Measurements from ENCODE around the gene DFFB.
A peak's percentile ranks its signal among the peaks of the same experiment; 100 is the strongest.

DFFB gene

DNA sequence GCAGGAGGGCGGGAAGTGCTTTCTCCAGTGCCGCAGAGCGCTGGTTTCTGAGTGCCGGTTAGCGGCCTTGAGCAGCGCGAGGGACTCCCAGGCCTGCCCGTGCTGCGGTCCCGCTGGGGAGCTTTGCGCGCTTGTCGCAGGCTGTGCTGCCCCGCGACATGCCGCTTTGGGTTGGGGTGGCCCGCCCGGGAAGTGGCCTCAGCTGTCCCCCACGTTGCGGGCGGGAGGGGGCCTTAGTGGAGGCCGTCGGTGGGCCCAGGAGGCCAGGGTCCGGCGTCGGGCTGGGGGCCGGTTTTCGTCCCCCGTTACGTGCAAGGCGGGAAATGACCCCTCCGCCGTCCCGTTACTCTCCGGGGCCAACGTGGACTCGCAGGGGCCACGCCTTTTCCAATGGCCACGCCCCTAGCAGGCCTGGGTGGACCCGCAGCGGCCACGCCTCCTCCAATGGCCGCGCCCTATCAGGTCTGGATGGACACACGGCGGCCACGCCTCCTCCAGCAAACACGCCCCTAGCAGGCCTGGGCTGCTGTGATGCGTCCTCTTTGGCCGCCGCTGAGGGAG lies 43.8 kb downstream of the DFFB start:
- DNase-seq (ENCODE audit: low spot score in 2 of 2) (peak; percentile 85 to 88), ATAC-seq (ENCODE audit: low read depth) (peak; percentile 39)
- Mint-ChIP-seq H3K4me1 (peaks cover 12% of the 10 kb centered on the region), H3K4me3 (peak overlapping the region; percentile 96), H3K9me3 (peaks cover 3% of the 10 kb centered on the region), H3K27me3 (no peaks in the 10 kb centered on the region), H3K36me3 (peaks cover 15% of the 10 kb centered on the region), H3K27ac (peak overlapping the region; percentile 88)

DNA sequence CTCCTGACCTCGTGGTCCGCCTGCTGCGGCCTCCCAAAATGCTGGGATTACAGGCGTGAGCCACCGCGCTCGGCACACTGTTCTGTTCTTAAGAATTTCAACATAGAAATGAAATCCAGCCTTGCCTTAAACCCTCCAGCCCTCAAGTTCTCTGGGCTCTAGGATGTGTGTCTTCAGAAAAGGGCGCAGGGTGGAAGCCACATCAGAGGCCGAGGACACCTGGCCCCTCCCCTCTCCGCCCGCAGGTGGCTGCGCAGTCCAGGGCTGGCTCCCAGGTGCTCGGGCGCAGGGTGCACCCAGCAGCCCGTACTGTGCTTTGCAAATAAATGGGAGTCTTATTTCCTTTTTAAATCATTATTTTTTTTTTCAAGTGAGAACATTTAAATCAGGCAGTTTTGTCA lies 44.8 kb downstream of the DFFB start:
- DNase-seq (ENCODE audit: low spot score in 2 of 2) (no peak), ATAC-seq (ENCODE audit: low read depth) (no peak)
- Mint-ChIP-seq H3K4me1 (peaks cover 8% of the 10 kb centered on the region), H3K4me3 (peak overlapping the region; percentile 96), H3K9me3 (peaks cover 3% of the 10 kb centered on the region), H3K36me3 (peaks cover 8% of the 10 kb centered on the region), H3K27ac (no peak overlapping the region), H3K27me3 (no peaks in the 10 kb centered on the region)

DNA sequence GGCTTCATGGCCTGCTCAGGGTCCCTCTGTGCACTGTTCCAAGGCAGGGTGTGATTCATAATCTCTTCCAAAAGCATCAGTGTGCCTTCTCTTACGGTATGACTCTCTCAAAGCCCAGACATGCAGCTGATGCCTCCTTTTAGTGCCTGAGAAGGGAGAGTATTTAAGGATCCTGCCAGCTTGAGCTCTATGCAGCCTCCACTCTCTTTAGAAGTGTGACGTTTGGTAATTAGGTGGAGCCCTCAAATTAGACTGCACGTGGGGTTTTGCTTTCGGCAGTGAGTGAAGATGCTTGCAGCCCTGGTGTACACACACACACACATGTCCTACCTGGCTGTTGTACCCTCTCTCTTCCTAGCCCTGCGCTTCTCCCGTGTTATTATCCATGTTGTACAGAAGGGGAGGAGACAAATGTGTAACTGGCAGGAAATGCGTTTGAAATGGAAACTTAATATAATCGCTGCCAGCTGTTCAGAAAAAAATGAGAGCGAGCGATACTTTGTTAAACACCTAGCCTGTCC lies 45.4 kb downstream of the DFFB start:
- no peak overlapping the region for H3K4me3 Mint-ChIP-seq
- ATAC-seq (ENCODE audit: low read depth) (no peak), DNase-seq (ENCODE audit: low spot score in 2 of 2) (no peak)
- peaks cover 7% of the 10 kb centered on the region for H3K4me1 Mint-ChIP-seq
- no peak overlapping the region for H3K27ac Mint-ChIP-seq
- H3K36me3 Mint-ChIP-seq = peaks cover 6% of the 10 kb centered on the region
- H3K9me3 Mint-ChIP-seq = no peaks in the 10 kb centered on the region
- H3K27me3 Mint-ChIP-seq = no peaks in the 10 kb centered on the region

DNA sequence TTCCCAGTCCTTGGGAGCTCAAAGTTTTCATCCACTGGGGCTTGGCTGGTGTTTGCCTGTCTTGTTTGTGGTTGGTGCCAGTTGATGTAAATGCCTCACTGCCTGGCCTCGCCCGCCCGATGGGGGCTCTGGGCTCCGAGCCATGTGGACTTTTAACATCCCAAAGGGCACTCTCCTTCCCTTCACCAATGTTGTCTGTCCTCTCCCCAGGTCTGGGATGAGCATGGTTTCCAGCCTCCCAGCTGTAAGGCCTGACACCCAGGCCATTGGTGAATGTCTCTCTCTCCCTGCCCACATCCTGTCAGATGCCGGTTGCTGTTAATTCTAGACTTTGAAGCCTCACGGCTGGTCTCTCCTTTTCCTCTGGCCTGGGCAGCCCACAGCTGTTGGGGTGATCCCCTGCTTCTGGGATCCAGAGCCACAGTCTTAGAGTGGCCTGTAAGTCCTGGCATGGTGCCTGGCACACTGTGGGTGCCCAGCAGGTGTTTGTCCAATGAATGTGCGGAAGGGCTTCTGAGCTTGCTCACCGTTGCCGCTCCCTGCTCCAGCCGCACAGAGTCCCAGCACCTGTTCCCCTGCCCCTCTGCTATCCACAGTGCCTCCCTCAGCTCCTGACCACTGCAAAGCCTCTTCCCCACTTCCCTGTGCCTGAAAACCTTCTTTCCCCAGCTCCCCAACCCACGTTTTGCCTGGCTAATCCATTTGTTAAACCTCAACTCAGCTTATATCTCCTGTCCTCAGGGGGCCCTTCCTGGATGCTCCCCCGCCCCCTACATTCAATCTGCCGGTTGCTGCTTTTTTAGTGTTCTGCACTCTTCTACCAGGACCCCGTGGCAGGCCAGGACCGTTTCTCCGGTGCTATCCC lies 46.1 kb downstream of the DFFB start:
- Mint-ChIP-seq H3K27me3 (peaks cover 2% of the 10 kb centered on the region), H3K4me3 (no peak overlapping the region), H3K36me3 (peaks cover 1% of the 10 kb centered on the region), H3K4me1 (peaks cover 8% of the 10 kb centered on the region), H3K27ac (no peak overlapping the region), H3K9me3 (no peaks in the 10 kb centered on the region)
- ATAC-seq (ENCODE audit: low read depth) (no peak), DNase-seq (ENCODE audit: low spot score in 2 of 2) (no peak)

DNA sequence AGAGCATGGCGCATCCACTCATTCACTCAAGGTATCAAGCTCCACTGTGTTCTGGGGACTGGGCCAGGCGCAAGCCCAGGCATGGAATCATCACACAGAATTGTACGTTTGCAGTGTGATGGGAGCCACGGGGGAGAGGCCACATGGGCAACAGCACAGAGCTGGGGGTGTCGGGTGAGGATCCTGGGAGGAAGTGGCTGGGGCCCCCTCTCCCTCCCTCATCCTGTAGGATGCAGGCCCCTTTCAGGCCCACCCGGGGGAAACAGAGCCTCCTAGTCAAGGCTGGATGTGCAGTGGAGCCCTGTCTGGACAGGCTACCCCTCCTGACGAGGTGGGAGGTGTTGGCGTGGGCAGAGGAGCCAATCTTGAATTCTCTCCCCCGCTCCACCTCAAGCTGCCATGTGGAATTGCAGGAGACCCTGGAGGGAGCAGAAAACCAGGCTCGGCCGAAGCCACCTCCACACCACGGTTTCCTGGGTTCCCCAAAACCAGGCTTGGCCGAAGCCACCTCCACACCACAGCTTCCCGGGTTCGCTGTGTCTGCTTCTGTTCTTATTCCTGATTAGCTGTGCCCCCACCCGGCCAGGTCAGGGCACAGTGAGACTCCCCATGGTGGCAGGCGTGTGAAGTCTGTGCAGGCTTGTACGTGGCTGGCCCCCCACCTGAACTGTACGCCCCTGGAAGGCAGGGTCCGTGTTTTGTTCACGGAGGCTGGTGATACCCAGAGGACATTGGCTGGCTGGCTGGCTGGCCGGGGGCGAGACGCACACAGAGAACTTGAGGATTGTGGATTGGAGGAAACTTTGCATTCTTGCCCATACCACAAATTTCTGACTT lies 46.9 kb downstream of the DFFB start:
- Mint-ChIP-seq H3K4me3 (no peak overlapping the region), H3K9me3 (no peaks in the 10 kb centered on the region), H3K27me3 (peaks cover 6% of the 10 kb centered on the region), H3K27ac (no peak overlapping the region), H3K36me3 (no peaks in the 10 kb centered on the region), H3K4me1 (peaks cover 8% of the 10 kb centered on the region)
- ATAC-seq (ENCODE audit: low read depth) (no peak), DNase-seq (ENCODE audit: low spot score in 2 of 2) (no peak)

DNA sequence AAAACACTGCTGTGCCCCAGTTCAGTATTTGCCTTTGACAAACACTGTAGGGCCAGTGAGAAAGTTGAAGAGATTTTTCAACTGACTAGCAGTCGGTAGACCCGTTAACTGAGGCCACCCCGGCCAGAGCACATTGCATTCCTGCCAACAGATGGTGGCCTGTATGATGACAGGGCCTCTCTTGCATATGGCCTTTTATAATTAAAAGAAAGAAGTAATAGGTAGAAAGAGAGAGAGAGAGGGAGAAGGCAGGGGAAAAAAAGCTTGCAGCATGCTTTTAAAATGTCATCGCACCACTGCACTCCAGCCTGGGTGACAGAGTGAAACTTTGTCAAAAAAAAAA lies 47.5 kb downstream of the DFFB start:
- Mint-ChIP-seq H3K4me1 (peaks cover 11% of the 10 kb centered on the region), H3K9me3 (no peaks in the 10 kb centered on the region), H3K4me3 (no peak overlapping the region), H3K27ac (no peak overlapping the region), H3K27me3 (peaks cover 6% of the 10 kb centered on the region), H3K36me3 (no peaks in the 10 kb centered on the region)
- no peak for ATAC-seq (ENCODE audit: low read depth)
- DNase-seq (ENCODE audit: low spot score in 2 of 2) = no peak

DNA sequence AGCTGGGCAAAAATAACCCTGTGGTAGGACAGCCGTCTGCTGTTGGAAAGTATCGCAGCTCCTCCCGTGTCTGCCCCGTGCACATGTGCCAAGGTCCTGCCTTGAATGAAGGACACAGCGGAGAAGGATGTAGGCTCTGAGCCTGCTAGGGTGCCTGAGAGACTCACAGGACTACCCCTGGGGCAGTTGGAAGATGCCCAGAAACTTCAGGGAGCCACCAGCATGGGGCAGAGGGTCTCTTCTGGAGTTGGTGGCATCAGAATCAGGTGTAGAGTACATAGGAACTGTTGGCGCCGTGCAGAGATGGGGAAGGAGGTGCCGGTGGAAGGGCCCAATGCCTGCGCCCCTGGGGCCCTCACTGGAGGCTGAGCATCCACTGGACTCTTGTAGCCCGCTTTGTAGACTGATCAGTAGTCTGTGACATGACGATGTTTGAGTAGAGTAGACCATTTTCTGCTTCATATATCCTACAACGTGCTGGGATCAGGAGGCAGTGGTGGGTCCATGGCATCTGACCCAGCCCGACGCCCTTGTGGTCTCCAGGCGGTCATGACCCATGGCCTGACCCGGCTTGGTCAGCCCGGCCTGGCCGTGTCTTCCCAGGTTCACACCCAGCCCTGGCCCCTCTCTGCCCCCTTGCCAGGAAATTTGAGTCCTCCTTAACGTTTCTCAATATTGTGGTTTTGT lies 48.1 kb downstream of the DFFB start:
- Mint-ChIP-seq H3K9me3 (no peaks in the 10 kb centered on the region), H3K27ac (peak overlapping the region; percentile 21), H3K4me3 (no peak overlapping the region), H3K36me3 (no peaks in the 10 kb centered on the region), H3K27me3 (peaks cover 6% of the 10 kb centered on the region), H3K4me1 (peaks cover 16% of the 10 kb centered on the region)
- DNase-seq (ENCODE audit: low spot score in 2 of 2) = no peak
- ATAC-seq (ENCODE audit: low read depth) = no peak

DNA sequence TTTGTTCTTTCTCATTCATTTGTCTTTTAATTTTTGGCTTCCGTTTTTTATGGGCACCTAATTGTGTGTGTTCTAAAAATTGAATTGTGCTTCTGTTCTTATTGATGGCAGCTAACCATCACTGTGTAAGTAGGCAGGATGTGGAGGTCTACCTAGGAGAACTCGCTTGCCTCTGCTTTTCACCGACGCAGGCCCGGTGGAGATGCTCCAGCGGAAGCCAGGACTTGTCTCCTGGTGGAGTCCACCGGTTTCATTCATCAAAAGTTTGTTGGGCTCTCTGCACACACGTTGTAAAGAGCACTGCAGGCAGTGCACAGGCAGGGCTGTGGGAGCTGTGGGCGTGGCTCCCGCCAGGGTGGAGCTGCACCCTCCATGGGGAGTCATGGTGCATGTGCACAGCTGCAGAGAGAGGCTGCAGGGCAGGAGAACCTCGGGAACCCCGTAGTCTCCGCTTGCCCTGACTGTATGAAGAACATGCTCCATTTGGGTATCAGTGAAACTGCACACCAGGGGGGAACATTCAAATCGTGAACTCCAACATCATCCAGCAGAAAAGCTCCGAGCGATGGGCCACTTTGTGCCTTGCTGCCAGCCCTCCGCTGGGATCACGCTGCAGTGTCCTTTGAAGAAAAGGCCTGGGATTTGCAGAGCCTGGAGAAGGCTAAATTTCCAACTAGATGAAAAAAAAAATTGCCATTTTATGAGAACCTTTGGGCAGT lies 48.8 kb downstream of the DFFB start:
- Mint-ChIP-seq H3K27ac (peak overlapping the region; percentile 21), H3K27me3 (peaks cover 6% of the 10 kb centered on the region), H3K4me1 (peaks cover 20% of the 10 kb centered on the region), H3K36me3 (no peaks in the 10 kb centered on the region), H3K9me3 (no peaks in the 10 kb centered on the region), H3K4me3 (no peak overlapping the region)
- ATAC-seq (ENCODE audit: low read depth) = no peak
- no peak for DNase-seq (ENCODE audit: low spot score in 2 of 2)

DNA sequence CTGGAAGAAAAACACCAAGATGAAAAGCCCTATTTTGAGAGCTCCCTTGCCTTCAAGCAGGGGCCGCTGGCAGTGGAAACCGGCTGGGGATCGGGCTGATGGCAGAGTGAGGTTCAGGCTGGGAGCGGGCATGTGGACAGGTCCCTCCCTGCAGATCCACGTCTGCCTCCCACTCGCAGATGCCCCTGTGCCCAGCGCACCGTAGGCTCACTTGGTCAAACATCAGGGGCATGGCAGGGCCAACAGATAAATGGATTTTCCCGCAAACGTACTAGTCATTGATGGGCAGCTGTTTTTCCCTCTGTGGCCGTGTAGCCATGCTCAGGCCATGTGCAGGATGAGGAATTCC lies 49.4 kb downstream of the DFFB start:
- no peak overlapping the region for H3K4me3 Mint-ChIP-seq

DNA sequence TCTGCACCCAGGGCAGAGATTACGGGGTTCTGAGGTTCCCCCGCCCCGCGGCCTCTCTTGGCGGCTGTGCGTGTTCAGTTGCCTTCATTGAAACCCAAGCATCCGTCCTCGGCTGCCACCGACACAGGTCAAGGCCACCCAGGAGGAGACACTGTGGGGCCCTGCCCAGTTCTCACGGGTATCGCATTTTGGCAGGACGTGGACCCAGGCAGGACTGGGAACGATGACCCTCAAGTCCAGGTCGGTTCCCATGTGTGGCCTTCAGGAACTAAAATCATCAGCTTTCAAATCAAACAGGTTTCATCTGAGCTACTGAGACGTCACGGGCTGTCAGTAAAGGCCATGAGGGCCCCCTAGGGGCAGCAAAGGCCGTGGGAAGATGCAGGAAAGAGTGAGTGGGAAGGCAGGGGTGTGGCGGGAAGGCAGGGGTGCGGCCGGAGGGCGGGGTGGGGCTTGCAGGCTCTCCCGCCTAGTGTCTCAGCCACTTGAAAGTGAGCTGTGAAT lies 49.8 kb downstream of the DFFB start:
- ATAC-seq (ENCODE audit: low read depth) (no peak), DNase-seq (ENCODE audit: low spot score in 2 of 2) (no peak)
- no peak overlapping the region for H3K4me3 Mint-ChIP-seq
- peaks cover 20% of the 10 kb centered on the region for H3K4me1 Mint-ChIP-seq
- H3K27me3 Mint-ChIP-seq = peaks cover 6% of the 10 kb centered on the region
- no peaks in the 10 kb centered on the region for H3K9me3 Mint-ChIP-seq
- H3K36me3 Mint-ChIP-seq = no peaks in the 10 kb centered on the region
- H3K27ac Mint-ChIP-seq = no peak overlapping the region

More for the DNA sequence above, 49.4 kb downstream of the DFFB start:
- H3K9me3 Mint-ChIP-seq = no peaks in the 10 kb centered on the region
- no peak for ATAC-seq (ENCODE audit: low read depth)
- DNase-seq (ENCODE audit: low spot score in 2 of 2) = no peak
- H3K4me1 Mint-ChIP-seq = peaks cover 20% of the 10 kb centered on the region
- H3K27me3 Mint-ChIP-seq = peaks cover 6% of the 10 kb centered on the region
- H3K27ac Mint-ChIP-seq = no peak overlapping the region
- no peaks in the 10 kb centered on the region for H3K36me3 Mint-ChIP-seq

- H3K27ac Mint-ChIP-seq = no peak overlapping the region
- no peak for DNase-seq (ENCODE audit: low spot score in 2 of 2)
- H3K27me3 Mint-ChIP-seq = peaks cover 6% of the 10 kb centered on the region
- no peaks in the 10 kb centered on the region for H3K36me3 Mint-ChIP-seq
- no peak overlapping the region for H3K4me3 Mint-ChIP-seq
- no peaks in the 10 kb centered on the region for H3K9me3 Mint-ChIP-seq
- ATAC-seq (ENCODE audit: low read depth) = no peak
- peaks cover 20% of the 10 kb centered on the region for H3K4me1 Mint-ChIP-seq
Observed at GRCh38 chr1:3907621-3908165, 50.4 kb downstream of the DFFB start.

DNA sequence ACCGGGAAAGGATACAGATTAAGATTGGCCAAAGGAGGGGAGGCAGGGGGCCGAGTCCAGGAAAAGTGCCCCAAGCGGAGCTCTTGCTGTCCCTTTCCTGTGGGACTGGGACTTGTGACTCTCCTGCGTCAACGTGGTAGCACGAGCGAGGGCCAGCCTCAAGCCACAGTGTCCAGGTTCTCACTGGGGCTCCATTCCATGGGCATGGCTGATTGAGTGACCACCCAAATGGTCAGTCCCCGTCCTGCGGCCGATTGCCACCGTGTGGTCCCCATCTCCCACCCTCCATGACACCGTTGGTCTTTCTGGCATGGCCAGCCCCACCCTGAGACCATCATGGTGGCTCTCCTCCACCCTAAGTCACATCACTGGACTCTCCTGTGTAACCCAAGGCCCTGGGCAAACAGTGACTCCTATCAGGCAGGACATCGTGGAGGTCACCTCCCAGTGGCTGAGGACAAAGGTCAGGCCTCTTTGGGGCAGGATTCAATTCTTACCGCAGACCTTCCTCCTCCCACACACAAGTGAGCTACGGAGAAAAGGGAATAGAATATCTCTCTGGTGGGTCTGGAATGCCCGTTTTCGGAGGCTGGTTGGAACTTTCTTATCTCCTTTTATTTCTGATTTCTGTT lies 51.7 kb downstream of the DFFB start:
- H3K27ac Mint-ChIP-seq = no peak overlapping the region
- H3K4me3 Mint-ChIP-seq = no peak overlapping the region
- DNase-seq (ENCODE audit: low spot score in 2 of 2) (no peak), ATAC-seq (ENCODE audit: low read depth) (no peak)
- no peaks in the 10 kb centered on the region for H3K9me3 Mint-ChIP-seq
- no peaks in the 10 kb centered on the region for H3K36me3 Mint-ChIP-seq
- H3K27me3 Mint-ChIP-seq = peaks cover 6% of the 10 kb centered on the region
- peaks cover 20% of the 10 kb centered on the region for H3K4me1 Mint-ChIP-seq
